Measurements from ENCODE around the gene DAB2IP.
"Not testable (repeated sequence)": the region's sequence is repeated elsewhere in the genome, so short reads cannot be mapped to it uniquely, and the experiment has no call there.

Gene DAB2IP

DNA sequence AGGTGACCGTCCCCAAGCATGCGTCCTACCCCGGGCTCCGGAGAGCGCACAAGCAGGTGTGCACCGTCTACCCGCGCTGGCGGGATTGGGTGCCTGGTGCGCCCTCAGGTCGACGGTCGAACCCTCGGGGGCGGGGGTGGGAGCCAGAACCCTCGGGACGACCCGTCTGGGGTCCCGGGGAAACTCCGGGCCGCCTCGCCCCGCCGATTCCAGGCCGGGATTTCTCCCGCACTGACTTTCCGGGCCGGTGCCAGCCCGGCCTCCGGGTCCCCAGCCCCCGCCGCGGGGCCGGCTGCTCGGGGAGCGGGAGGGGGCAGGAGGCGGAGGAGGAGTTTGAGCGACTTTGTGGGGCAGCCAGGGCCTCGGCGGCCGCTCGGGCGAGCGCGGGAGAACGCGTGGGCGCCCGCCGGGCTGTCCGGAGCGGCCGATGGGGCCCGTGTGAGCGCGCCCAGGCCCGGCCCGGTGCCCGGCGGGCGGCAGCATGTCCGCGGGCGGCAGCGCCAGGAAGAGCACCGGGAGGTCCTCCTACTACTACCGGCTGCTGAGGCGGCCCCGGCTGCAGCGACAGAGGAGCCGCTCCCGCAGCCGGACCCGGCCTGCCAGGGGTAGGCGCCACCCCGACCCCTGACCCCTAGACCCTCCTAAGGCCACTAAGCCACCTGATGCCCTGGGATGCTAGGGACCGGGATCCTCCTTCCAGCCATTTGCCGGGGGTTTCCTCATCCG lies at the start of gene DAB2IP:
DAB2IP (plus strand) TSS at position 340 of the 726 bp plus-strand sequence; CDS start at position 482, 142 bp downstream.
- DNase-seq (ENCODE audit: low read depth), result no peak

DNA sequence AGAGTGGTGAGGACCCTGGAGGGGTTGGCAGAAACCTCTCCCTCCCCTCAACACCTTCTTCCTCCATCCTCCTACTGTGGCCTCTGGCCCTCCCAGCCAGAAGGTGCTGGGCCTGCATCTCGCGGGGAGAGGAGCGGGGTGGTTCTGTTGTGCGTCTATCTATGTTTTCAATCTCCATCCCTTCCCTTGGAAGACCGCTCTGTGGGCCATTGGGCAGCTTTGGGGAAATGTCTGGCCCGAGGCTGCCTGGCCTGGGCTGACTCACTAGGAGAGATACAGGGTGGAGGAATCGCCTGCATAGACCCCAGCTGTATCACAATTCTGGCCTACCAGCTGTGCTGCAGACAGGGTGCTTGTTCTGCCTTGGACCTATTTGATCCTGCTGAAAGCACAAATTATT lies 48.4 kb upstream of the DAB2IP start:
- no peak for DNase-seq (ENCODE audit: low read depth)

DNA sequence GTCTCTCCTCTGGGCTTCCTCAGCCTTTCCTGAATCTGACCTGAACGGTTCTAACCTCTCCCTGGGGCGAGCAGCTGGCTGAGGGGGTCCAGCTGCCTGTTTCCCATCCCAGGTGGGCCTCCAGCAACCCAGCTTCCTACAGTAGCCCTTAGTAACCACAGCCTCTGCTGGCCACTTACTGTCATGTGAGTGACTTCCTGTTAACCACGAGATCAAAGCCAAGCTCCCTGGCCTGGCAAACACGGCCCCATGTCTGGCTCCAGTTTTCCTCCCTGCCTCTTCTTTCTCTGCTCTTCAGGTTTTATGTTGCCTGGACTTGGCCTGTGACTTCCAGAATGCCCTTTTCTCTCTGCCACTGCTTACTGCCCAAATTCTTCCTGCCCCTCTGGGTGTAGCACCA lies 47.2 kb upstream of the DAB2IP start:
- no peak for DNase-seq (ENCODE audit: low read depth)

DNA sequence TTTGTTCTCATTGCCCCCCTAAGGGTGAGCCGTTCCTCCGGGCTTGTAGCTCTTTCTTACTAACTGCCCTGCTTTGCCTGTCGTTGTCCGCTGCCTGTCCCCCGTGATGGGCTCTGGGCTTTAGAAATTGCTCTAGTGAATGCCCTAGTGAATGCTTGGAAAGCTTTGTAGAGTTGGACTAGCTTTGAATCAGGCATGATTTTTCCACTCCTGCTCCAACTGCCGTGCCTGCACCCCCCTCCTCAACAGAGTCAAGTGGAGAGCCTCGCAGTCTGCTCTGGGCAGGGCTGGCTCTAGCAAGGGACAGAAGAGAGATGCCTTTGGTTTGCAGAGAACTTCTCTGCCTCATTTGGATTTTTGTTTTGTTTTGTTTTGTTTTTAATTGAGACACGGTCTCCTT lies 46.8 kb upstream of the DAB2IP start:
- no peak for DNase-seq (ENCODE audit: low read depth)

DNA sequence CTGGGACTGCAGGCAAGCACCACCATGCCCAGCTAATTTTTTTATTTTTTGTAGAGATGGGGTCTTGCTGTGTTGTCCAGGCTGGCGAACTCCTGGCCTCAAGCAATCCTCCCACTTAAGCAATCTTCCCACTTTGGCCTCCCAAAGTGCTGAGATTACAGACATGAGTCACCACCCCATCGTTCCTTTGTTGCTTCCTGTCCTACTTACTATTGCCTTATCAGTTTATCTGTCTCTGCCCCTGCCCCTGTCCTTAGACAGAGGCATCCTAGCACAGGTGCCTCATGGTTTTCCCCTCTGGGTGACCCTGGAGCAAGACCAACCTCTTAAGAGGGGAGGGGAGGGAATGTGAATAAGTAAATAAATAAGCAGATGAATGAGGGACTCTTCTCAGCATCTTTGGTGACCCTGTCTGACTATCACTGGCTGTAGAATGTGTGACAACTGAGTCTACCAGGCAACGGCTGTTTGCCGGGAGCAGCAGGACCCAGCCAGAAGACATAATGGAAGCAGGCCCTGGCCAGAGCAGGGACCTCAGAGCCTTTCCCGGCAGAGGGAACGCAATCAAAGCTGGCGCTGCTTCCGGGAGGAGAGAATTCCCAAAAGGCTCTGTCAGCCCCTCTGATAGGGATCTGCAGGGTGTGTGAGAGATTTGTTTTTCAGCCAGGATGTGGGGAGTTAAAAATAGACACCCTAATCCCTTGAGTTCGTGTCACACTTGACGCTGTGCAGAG lies 43.8 kb upstream of the DAB2IP start:
- DNase-seq (ENCODE audit: low read depth), result peak; percentile 52

DNA sequence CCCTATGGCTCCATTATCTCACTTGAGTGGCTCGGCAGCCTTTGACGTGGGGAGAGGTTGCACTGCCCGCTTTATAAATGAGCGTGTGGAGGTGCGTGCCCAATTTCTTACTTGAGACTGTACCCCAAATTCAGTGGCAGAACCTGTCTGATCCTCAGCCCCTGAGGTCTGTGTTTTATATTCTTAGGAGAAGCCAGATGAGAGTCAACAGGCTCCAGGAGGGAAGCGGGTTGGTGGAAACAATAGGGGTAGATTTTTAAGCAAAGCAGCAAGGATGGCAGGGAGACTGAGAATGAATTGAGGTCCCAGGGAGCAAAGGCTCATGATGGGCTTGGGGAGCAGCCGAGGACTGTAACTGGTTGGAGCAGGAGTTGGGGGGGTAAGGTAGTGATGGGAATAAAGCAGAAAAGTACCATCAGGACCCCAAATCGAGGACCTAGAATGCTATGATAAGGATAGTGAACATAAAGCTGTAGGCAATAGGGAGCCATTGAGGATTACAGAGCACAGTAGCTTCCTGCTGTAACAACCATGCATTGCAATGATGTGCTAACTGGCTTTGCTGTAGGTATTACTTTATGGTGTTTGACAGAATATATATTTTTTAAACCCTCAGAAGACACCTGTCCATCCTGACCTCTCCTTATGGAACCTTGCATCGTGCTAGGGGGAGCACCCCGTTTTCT lies 43.1 kb upstream of the DAB2IP start:
- no peak for DNase-seq (ENCODE audit: low read depth)

DNA sequence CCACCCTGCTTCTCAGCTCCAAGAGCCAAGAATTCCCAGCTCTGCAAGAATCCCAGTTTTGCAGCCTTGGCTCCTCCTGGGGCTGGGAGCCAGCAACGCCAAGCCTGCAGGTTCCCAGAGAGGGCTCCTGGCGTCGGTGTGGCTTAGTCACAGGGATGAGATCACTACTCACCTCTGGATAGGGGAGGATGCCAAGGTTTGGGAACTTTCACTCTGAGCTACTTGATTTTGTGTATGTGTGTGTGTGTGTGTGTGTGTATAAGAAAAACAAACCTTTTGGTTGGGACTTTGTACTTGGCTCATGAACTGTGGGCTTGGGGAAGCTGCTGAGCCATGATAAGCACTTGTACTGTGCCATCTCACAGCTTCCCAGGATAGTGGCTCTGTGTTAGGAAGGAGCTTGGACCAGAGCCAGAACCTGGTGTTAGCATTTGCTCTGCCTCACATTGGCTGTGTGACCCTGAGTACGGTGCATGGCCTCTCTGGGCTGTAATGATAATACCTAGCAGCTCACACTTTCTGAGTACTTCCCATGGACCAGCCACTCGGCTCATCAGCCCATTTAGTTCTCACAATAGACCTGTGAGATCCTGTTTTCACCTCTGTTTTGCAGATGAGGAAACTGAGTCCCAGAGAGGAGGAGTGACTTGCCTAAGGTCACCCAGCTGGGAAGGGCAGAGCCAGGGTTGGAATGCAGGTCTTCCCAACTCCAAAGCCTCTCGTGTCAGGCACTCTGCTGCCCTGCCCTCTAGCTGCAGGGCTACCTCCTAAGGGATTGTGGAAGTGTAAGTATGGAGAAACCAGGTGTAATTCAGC lies 41.4 kb upstream of the DAB2IP start:
- DNase-seq (ENCODE audit: low read depth), result peak; percentile 38

DNA sequence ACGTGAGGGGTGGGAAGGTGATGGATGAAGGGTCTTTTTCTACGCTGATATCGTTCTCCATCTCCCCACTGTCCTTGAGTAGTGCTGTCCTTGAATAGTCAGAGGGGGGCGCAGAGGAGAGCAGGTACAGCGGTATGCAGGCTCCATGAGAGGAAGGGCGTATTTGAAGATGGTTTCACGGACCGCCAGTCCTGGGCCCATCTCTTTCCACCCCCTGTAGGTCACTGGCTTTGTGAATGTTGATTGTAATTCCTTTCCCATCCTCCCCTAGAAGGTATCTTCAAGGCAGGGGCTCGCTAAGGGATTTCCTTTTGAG lies 40.8 kb upstream of the DAB2IP start:
- DNase-seq (ENCODE audit: low read depth), result no peak

DNA sequence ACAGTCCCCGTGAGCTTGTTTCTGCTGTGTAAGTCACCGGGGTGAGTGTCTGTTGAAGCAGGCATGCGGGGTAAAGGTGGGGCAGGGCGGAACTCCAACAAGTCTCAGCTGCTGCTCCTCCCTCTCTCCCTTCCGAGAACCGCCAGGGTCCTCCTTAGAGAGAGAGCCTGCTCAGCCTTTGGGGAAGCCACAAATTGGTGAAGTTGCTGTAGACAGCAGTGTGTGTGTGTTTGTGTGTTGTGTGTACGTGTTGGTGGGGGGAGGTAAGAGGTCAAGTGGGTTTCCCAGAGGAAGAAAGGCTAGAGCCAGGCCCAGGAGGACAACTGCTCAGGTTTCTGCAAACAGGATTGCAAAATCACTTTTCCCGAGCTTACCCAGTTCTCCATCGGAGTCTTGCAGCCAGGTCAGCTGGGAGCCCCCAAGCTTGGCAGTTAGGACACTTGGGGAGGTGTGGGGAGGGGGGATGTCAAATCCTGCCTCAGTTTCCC lies 38.9 kb upstream of the DAB2IP start:
- no peak for DNase-seq (ENCODE audit: low read depth)

DNA sequence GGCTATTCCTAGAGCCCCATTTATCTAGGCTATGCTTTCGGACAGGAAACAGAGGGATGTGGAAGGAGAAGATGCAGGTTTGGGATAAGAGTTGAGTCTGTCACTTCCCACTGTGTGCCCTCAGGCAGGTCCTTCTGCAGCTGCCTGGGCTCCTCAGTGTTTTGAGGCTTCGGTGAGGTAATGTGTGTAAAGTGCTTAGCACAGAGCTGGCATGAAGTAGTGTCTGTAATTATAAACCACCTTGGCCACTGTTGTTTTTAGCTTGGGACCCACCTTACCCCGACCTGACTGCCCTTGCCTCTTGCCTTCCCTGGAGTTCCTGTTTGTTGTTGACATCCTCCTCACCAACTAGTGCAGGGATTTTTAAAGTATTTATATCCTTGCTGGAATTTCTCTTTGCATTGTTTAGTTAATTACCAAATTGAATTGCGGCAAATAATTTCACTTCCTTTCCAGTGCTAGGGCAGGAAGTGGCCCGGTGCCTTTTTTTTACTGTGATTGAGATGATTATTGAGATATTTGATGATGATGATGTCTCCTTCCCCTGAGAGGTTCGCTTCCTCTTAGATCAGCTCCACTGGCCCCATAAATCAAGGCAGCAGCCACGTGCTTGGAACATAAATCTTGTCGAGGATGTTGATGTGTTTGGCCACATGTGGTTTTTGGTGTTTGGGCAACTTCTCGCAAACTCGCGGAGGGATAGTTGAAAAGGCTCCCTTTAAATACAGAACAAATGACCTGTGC lies 38.3 kb upstream of the DAB2IP start:
- DNase-seq (ENCODE audit: low read depth), result no peak

DNA sequence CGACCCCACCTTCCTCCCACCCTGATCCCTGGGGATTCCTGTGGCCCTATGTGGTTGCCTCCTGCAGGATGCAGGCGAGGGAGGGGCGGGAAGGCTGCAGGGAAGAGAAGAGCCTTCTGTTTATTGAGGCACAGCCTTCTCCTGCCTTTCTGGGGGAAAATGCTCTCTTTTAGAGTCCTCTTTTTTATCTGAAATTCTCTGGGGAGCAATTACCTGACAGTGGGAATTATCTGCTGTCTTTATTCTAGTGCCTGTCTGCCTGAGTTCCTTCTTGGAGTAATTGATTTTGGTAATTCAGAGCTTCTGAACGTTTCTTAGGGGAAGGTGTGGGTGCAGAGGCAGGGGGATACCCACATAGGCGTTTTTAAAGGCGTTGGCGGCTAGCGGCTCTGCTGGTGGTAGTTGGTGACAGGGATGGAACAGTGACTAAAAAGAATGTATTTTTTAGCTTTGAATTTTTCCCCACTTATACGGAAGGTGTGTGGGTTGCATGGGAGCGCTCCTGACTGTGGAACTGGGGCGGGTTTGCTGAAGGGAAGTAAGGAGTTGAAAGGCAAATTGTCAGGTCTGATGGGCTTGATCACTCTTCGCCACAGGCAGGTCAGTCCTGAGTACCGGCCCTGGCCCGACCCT lies 35.2 kb upstream of the DAB2IP start:
- no peak for DNase-seq (ENCODE audit: low read depth)

DNA sequence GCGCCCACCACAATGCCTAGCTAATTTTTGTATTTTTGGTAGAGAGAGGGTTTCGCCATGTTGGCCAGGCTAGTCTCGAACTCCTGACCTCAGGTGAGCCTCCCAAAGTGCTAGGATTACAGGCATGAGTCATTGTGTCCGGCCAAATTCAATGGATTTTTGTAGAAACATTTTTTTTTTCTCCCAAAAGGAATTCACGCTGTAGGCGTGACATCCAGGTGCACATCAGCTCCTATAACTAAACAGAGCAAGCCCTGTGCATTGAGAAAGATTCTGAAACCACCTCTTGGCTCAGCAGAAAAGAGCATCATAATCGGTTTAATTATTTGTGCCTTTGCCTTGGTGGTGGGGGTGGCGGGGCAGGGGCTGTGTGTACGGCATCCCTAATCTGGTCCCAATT lies 32.9 kb upstream of the DAB2IP start:
- no peak for DNase-seq (ENCODE audit: low read depth)

DNA sequence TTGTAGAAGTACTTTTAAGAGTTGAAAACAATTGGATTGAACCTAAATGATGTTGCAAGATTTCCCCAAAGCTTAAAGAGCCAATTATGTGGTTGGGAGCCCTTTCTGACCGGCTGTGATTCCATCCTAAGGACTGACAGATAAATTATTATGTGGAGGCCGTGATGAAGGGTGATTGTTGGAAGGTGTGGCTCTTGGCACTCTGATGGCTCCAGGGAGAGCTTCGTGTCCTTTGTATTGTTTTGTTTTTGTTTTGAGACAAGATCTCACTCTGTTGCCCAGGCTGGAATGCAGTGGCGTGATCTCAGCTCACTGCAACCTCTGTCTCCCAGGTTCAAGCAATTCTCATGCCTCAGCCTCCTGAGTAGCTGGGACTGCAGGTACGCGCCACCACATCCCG lies 32.5 kb upstream of the DAB2IP start:
- not testable (repeated sequence) for DNase-seq (ENCODE audit: low read depth)

DNA sequence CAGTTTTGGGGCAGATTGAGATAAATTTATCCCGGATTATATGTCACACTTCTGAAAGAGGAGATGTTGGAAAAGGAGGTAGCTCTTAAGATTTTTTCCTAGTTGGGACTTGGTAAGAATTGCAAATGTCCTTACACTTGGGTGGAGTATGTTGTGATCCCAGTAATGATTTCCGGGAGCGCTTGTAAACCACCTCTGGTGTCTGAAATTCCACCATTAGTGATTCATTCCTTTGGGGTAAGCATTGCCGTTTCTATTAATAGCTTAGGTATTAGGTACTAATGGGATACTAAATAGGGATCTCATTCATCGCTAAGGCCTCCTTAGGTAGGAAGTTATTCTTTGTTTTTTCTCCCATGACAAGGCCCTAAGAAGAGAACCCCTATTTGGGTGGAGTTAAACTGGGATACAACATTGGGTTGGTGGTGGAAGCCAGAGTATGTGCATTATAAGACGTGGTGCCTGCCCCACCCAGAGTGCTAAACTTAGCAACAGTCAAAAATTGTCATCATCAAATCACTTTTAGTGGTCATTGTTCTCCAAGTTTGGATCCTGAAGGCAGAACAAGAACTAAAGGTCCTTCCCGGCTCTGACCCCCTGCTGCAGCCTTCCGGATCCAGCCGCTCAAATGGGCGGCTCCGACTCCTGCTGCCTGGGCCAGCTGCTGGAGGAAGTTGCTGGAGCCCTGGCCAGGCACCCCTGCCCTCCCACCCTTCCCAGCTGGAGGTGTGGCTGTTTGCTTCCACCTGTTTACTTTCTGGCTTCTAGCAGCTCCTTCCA lies 31.7 kb upstream of the DAB2IP start:
- DNase-seq (ENCODE audit: low read depth), result no peak

DNA sequence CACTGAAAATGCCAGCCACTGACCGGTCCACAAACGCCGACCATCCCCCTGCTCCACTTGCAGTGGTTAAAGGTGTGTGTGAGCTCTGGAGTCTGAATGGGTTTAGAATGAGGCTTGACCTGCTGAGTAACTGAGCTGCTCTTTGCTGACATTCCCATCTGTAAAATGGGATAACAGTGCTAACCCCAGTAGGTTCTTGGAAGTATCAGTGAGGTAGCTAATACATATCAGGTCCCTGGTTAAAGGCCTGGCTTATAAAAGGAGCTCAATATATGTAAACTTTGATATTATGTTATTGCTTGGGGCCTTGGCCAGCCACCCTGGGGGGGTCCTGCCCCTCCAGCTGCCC lies 31.1 kb upstream of the DAB2IP start:
- no peak for DNase-seq (ENCODE audit: low read depth)

DNA sequence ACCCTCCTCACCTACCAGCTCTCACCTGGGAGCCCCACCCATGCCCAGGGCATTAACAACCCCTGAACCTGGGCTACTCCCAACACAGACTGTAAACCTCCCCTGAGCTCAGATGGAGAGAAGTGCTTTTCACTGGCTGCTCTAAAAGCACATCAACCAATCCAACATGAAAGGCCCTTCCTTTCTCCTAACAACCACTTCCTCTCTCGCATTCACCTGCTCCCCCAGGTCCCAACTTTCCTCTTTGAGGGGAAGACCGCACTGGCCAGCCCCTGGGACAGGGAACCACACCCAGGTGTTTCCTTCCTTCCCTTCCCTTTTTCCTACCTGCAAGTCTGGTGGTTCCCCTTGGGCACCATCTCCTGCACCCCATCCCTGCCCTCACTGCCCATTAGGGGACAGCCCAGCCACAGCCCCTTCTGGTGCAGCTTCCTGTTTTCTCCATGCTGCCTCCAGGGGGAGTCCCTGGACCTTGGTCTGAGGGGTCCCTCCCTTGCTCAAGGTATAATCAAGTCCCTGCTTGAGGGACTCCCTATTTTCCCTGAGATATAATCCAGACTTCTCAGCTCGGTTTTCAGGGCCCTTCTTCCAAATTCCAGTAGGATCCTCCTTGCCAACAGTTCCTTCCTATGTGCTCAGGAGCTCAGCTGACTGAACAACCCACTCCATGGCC lies 30.5 kb upstream of the DAB2IP start:
- DNase-seq (ENCODE audit: low read depth), result no peak

DNA sequence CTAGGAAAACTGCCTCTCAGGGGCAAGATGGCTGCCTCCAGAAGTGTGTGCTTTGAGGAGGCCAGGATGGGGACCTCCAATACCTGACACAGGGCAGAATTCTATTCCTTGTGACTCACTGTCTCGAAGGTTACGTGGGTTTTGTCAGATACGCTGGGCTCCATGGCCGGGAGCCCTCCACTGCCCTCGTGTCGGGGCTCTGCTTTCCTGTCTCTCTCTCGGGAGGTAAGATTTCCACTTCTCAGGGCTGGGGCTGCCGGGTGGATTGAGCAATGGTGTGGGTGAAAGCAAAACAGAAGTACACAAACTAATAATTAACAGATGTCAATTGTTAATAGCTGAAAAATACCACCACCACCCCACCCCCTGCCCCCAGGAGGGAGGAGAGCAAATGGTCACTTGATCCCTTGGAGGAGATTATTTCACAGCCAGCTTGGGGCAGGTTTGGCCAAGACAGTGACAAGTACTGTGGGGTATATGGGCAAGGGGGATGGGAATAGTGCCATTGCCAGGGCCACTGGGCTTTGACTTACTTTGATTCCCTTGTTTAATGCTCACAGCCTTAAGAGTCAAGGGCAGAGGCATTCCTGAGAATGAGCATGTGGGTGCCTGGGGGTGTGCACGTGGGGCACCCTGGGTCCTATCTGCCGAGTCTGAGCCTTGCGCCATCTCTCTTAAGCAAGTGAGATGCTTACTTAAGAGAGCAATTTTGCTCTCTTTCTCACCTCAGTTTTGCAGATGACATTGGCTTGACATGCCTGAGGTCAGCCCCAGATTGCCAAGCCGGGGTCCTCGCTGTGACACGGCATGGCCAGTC lies 28.8 kb upstream of the DAB2IP start:
- DNase-seq (ENCODE audit: low read depth), result peak; percentile 60

DNA sequence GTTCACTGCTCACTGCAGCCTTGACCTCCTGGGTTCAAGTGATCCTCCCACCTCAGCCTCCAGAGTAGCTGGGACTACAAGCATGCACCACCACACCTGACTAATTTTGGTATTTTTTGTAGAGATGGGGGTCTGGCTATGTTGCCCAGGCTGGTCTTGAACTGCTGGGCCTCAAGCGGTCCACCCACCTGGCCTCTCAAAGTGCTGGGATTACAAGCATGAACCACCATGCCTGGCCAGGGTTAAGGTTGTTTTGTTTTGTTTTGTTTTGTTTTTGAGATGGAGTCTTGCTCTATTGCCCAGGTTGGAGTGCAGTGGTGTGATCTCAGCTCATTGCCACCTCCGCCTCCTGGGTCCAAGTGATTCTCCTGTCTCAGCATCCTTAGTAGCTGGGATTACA lies 28.0 kb upstream of the DAB2IP start:
- DNase-seq (ENCODE audit: low read depth), result not testable (repeated sequence)

DNA sequence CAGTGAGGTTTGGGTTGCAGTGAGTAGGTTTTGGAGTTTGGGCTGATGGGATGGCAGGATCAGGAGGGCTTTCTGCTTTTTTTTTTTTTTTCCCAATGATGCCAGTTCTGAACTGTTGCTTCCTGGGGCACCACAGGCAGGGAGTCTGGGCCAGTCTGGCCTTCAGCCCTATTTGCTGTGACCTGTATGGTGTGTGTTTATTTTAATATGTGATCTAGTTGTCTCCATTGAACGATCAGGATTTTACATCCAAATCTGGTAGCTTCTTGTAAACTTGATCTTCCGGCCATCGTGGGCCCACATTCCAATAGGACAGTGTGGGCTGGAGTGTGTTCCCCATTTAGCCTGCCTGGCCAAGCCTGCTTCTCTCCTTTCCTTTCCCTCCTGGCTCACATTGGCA lies 25.8 kb upstream of the DAB2IP start:
- no peak for DNase-seq (ENCODE audit: low read depth)
